HG02973 (cell line): ENCODE results near the gene CDCA4.
A peak's percentile ranks its signal among the peaks of the same experiment; 100 is the strongest.
"Not testable (repeated sequence)": the region's sequence is repeated elsewhere in the genome, so short reads cannot be mapped to it uniquely, and the experiment has no call there.

ENCODE experiments used
- ATAC-seq: cut with Tn5 transposase; IDR thresholded peaks from one replicate; pipeline ENCODE4 v1.9.1; 2021; ENCODE audit warnings: moderate library complexity; ENCODE audit not compliant: unreplicated experiment

CDCA4 gene

DNA sequence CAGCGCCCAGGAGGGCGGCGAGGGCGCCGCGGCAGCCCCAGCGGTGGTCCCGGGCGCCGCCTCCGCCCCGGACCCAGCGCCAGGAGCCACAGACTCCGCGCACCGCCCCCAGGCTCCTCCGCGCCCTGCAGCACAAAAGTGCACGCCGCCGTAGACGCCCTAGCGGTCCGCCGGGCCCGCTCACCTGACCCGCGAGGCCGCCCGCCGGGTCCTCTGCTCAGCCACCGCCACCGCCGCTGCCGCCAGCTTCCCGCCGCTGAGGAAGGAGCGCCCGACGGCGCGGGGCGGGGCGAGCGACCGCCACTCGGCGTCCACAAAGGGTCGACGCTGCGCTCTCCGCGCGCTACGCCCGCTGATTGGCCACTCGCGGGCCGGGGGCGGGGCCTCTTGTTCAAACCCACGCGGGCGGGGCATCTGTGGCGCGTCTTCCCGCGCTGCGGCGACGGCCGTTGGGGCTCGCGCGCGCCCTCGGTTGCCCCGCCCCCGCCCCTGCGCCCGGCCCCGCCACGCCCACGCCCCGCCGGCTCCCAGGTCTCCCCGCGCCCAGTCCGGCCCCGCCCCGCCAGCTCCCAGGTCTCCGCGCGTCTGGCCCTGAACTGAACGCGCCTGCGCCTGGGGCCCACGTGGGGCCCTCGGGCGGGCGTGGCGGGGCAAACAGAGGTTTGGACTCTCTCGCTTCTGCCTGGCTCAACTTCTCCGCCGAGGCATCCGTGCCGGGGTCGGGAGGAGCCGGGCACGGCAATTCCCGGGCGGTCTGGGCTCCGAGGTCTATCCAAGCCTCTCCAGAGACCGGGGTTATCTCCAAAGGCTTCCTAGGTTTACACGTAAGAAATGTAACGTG lies at the start of gene CDCA4:
Gene CDCA4, minus strand, starts transcription at position 269 of the 841 bp plus-strand sequence. CDS start 9,154 bp downstream, outside the sequence.
- ATAC-seq = peak; percentile 64

DNA sequence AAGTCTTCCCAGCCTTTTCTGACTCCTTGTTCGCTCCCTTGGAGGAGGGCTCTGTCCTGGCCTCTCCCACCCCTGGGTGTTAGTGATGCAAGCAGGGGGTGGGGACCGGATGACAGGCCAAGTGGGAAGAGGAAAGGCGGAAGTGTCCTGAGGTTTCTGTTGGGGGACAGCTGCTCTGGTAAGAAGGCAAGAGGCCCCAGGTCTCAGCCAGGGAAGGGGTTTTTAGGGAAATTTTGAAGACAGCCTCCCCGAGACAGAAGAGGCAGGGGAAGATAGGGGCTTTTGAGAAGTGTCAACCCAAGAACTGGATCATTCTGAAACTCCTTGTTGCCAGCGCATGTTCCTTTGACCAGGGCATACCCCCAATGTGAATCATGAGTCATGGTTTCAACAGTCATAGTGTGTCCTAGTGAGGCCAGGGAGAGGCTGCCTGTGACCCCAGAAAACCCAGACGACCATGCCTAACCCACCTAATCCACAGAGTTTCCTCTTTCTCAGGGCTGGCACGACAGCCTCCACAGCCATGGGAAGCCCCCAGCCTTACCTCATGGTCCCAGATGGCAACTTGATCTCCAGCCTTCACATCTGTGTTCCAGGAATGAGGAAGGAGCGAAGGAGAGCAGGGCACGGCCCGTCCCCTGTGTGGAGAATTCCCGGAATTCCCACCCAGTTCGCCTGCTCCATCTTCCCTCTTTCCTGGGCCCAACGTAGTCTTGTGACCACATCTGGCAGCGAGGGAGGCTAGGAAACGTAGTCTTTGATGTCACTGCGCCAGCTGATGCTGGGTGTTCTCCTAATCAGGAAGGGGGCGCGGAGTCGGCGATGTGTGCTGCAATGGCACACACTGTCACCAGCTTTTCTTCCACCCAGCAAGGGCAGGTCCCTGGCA lies 49.2 kb upstream of the CDCA4 start:
- ATAC-seq = peak; percentile 37

DNA sequence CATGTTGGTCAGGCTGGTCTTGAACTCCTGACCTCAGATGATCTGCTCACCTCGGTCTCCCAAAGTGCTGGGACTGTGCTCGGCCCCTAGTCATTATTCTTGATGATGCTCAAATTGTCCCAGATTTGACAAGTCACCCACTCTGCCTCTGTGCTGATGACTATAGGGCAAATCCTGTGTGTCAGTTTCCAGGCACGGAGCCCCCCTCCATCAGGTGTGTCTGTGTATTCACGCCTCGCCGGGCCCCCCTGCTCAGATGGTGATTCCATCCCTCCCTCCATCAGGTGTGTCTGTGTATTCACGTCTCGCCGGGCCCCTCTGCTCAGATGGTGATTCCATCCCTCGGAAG lies 48.6 kb upstream of the CDCA4 start:
- ATAC-seq = no peak

DNA sequence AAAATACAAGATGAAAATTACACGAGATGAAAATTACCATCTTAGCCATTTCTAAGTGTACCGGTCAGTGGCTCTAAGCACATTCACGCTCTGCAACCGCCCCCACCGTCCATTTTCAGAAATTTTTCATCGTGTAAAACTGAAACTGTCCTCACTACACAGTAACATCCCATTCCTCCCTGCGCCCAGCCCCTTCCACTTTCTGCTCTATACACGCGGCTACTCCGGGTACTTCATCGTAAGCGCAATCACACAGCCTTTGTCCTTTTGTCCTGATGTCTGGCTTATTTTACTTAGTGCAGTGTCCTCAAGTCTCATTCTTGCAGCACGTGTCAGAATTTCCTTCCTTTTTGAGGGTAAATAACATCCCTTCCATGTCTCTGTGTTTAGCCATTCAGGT lies 47.9 kb upstream of the CDCA4 start:
- ATAC-seq = no peak

DNA sequence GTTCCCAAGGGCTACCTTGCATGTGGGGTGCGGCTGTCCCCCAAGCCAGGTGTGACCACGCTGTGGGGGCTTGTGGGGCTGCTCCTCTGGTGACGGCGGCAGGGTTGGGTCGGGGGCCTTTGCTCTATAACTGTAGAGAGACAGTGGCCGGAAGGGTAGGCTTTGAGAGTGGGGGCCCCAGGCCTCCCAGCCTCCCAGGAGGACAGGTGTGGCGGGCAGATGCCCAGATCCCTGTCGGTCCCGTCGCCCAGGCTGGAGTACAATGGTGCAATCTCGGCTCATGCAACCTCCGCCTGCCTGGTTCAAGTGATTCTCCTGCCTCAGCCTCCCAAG lies 47.1 kb upstream of the CDCA4 start:
- ATAC-seq = no peak

DNA sequence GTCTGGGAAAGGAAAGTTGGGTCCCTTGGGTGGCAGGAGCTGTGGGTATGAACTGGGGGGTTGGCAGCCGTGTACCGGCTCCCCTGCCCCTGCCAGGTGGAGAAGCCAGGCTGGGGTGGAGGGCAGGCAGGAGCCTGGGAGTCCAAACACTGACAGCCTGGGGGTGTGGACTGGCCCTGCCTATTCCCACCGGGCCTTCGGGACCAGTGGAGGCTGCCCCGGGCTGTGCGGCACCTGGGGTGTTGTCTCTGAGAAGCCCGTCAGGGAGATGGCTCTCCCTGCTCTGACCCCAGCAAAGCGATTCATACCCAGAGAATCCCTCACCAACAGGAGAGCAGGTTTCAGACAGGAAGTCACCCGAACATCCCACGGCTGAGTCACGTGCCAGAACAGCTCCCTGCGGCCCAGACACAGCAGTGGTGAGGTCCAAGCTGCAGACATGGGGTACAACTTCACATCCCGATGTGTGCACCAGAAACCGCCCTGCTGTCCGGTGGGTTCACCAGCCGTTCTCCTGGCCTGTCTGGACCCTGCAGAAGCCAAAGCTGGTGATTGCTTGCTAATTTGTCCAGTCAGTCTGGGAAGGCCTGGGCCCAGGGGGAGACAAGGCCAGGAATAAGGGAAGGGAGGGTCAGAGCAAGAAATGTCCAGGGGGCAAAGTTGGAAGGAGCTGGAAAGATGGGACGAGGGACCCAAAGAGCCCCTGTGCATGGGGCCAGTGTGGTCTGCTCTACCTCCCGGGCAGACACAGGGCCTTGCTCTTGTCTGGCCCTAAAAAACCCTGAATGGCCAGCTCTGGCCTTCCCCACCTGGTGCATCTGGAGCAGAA lies 46.5 kb upstream of the CDCA4 start:
- no peak for ATAC-seq

DNA sequence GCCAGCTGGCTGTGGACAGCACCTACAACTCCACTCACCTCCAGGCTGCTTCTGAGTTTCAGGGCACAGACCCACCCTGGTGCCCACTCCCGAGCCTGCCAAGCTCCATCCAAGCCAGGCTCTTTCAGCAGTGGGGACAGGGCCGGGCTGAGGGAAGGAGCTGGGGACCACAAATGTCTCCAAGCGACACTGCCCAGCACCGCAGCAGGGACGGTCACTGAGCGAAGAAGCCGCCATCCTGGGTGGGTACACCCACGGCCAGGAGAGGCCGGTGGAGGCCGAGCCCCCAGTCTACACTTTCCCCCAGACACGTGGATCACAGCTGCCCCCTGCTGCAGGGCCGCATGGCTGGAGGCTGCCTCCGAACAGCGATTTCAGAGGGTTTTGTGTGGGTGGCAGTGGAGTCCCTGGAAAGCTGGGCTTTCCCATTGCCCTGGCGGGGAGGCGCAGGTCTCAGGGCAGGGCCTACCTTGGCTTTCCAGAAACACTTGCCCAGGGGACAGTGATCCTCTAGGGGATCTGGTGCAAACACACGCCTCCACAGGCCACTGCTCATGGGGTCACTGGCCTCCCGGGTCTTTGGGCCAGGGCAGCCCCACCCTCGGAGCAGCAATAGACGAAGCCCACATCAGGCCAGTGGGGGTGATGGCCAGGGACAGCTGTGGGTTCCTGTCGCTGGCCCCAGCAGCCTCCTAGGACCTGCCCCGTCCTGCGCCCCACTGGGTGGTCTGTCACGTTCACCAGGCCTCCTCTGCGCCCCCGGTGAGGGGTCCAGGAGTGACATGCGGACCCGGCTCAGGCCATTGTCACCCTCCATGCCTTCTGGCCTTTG lies 45.6 kb upstream of the CDCA4 start:
- ATAC-seq = no peak

DNA sequence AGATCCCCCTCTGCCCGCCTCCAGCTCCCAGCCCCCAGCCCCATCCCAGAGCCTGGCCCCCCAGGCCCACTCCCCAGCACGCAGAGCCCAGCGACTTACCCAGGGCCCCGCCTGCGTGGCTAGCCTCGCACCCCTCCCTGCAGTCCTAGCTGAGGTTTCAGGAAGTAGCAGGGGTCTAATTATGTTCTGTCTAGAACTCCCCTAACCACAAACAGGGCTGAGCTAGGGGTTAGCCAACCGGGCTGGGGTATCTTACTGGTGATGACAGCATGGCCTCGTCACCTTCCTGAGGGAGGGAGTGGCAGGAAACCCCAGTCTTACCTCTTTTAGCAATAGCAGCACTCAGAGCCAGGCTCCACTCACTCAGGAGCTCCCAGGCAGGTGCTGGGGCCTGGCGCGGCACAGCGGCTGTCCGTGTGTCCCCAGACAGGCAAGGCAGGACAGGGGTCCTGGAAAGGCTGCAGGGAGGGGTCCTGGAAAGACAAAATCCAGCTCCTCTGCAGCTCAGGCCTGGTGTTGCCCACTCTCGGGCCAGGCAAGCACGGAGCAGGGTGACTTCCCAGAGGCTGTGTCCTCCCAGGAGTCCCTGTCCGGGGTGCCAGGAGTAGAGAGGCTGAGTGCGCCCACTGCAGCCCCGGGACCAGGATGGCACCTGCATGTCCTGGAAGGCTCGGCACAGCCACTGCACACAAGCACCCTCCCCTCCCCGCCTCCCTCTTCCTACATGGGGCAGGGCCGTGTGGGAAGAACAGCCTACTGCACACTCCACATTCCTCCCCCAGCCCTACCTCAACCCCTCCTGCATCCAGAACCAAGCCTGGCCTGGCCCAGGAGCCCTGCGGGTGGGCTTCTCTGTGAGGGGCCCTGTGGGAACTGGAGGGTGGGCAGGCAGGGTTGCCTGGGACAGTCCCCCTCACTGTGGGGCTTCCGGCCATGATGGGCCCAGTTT lies 44.7 kb upstream of the CDCA4 start, which contains the start of gene GPR132:
Gene GPR132, minus strand, starts transcription at position 151 of the 949 bp plus-strand sequence. CDS start 10,010 bp downstream, outside the sequence.
- ATAC-seq = peak; percentile 49

DNA sequence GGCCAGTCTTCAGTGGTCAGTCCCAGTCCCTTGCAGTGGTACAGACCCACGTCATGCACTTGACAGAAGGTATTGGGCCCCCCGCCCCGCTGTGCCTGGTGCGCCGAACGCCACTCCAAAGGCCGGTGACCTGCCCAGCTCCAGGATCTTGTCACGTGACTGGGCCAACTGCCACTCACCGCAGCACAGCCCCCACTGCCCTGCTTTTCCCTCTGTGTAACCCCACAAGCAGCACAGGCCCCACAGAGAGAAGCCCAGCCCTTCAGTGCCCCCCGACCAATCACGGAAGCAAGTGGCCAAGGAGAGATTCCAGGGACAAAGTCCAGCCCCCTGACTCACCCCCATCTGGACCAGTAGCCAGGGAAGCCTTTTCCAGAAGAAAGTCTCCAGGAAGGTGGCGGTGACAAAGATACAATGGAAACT lies 43.8 kb upstream of the CDCA4 start:
- ATAC-seq = no peak

DNA sequence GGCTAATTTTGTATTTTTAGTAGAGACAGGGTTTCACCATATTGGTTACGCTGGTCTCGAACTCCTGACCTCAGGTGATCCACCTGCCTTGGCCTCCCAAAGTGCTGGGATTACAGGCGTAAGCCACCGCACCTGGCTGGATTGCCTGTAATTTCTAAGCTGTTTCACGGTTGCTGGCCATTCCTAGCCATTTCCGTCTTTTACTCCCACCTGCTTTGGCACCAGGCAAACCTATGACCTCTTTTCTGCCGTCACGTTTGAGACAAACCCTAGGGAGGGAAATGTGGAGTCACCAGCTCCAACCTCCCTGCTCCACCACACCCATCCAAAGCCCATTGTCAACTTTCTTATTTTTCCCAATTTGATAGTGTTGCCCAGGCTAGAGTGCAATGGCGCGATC lies 43.1 kb upstream of the CDCA4 start:
- ATAC-seq = no peak

DNA sequence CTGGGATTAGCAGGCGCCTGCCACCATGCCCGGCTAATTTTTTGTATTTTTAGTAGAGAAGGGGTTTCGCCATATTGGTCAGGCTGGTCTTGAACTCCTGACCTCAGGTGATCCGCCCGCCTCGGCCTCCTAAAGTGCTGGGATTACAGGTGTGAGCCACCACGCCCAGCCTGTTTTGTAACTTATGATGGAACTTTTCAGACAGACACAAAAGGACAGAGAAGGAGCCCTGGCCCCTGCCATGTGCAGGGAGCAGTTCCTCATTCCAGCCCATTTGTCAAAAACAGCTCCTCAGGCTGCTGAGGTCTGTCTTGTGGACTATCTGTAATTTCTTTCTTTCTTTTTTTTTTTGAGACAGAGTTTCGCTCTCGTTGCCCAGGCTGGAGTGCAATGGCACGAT lies 42.6 kb upstream of the CDCA4 start:
- not testable (repeated sequence) for ATAC-seq

DNA sequence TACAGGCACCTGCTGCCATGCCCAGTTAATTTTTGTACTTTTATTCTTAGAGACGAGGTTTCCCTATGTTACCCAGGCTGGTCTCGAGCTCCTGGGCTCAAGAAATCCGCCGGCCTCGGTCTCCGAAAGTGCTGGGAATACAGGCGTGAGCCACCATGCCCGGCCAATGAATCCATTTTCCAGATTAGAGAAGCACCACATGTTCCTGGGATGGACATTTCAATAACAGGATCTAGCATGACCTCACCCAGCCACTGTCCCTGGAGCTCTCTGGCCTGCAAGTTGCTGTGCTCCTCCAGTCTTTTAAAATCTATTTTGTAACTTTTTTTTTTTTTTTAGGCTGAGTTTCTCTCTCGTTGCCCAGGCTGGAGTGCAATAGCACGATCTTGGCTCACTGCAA lies 42.2 kb upstream of the CDCA4 start:
- no peak for ATAC-seq

DNA sequence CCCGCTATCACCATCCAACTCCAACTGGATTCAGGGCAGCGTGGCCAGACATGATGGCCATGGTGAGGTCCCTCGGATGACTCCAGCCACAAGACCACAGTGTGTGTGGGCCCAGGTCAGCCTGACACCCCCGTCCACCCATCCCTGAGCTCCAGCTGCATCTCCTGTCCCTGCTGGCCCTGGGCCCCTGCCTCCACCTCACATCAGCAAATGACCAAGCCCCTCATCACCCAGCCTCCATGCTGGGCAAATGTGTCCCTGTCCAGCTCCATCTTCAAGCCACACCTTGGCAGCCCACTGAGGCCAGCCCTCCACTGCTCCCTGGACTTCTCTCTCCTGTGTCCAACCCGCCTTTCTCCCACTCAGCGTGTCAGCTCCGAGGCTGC lies 41.2 kb upstream of the CDCA4 start:
- ATAC-seq = no peak

DNA sequence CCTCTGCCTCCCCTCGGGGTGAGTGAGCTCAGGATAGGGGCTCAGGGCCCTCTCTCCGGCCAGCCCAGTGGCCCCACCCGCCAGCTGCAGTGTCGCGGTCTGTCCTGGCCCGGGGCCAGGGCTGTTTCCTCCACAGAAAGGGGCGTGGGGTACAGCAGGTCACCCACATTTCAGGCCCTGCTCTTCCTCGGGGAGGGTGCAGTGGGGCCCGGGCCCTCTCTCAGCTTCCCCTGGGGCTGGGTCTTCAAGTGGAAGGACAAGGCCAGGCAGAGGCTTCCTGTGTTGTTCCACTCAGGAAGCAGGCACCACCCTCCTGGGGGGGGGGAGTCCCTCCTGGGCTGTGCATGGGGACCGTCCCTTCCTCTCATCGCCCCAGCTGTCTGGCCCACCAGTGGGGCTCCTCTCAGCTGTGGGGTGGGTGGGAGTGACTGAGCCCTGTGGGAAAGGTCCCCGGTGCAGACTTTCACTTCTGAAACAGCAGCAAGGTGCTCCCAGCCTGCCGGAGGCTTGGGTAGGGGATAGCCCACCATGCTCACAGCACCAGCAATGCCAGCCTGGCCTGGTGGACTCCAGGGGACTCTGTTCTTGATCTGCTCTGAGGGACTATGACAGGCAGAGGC lies 40.7 kb upstream of the CDCA4 start:
- no peak for ATAC-seq

DNA sequence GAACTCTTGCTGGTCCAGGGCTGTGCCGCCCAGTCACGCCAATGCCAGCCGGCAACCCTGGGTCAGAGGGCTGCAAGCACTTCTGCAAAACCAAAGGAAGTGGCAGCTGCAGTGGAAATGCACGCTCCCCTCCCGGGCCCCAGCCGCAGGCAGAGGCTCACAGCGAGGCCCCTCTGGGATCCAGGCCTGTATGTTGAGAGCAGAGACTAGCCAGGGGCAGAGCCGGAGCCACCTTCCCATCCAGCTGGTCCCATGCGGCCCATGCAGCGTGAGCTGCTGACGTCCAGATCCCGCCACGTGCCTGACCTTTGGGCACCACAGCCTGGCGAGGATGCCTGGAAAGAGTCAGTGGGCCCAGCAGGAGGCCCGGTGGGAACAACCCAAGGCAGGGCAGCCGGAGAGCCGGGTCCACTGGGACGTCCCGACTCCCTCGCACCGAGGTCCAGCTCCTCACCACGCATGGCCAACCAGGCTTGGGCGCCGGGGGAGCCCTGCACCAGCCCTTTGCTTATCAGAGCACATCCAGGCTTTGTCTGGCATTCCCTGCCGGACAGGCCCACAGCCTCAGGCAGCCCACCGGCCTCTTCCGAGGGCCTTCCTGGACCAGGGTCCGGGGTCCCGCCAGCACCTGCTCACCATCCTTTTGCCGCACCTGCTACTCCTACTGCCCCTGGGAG lies 40.0 kb upstream of the CDCA4 start:
- no peak for ATAC-seq

DNA sequence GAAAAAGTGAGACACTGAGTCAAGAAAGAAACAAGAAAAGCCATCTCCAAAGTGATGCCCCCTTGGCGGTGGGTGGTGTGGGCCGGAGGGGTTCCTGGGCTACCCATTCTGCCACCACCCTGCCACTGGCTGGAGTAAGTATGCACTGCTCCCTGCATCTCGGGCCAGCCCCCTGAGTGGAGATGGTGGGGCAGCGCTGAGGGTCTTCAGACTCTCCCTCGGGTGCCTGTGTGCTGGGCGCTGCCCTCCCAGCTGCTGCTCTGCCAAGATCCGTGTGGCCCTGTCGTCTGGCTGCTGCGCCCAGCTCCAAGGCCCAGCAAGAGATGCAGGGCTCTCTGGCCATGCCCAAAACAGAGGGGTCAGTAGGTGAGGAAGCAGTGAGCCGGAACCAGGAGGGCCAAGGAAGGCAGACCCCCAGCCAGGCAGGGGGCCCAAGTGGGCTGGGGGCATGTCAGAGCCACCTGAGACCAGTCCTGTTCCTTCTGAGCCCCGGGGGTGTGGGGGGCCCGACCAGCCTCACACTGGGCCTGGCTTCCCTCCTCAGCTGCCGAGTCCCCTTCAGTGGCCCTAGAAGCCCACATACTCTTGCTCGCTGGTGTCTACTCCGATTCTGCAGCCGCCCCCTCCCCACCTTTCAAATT lies 39.2 kb upstream of the CDCA4 start:
- ATAC-seq = no peak

DNA sequence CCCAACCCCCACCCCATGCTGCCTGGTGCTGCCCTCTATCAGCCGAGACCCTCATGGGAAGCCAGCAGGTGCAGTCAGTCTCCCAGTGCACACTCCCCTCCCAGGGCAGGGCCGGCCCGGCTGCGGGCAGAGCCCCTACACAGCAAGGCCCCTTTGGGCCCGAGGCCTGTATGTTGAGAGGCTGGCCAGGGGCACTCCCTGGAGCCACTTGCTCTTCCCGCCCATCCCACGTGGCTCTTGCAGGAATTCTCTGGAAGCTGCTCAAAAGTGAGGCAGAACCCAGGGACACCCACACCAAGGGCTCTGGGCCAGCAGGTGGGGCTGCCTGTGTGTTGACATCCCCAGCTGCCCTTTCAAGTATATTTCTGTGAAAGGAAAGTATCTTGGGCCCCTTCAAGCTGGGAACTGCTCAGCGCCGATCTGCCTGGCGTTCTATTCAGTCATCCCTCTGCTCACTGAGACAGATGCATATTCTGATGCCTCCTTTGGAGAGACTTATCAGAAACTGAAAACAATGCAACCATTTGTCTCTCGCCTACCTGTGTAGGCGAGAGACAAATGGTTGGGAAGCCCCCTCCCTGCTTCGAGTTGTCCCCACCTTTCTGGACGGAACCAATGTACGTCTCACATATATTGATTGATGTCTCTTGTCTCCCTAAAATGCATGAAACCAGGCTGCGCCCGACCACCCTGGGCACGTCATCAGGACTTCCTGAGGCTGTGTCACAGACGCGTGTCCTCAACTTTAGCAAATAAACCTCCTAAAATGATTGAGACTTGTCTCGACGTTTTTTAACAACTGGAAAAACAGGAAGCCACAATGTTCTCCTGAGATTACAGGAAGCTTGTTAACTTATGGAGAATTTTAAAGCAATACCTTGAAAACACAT lies 38.4 kb upstream of the CDCA4 start:
- no peak for ATAC-seq
